Forelimb muscle (tissue), 1 donor: Measurements from ENCODE around the gene SLFNL1. TPM values are rescaled to one million over a fixed set of nuclear protein-coding genes. Genes with fewer than 3 reads are reported as not detected.
A peak's percentile ranks its signal among the peaks of the same experiment; 100 is the strongest.

Source experiments
- DNase-seq: peaks from one replicate; pipeline ENCODE4 v3.0.0-alpha.2; 2013; ENCODE audit warnings: low read depth
- polyA plus RNA-seq: library from polyadenylated mRNA; unstranded; fragments of 120-200 nt; gene quantifications from one replicate; pipeline ENCODE4 v1.2.1, GENCODE V29; 2013; ENCODE audit not compliant: insufficient read length

The SLFNL1 gene
- polyA plus RNA-seq, 1 donor, result 0.59 TPM

DNA sequence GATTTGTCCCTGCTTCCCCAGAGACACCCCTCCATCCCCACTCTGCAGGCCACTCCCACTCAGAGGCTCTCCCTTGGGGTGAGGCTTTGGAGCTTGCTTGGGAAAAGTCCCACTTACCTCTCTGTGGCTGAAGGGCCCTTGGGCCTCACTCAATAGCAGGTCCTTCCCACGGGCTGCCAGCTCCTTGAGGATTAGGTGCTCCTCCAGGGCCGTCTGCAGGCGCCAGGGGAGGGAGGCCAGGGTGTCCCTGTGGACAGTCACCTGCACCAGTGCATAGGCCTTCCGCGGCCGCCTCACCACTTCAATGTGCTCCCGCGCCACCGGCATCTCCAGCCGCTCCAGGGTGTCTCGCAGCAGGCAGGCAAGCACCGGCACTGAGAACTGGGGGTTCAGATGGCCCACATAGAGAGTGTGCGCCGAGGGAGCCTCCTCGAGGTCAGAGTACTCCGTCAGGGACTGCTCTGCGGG, 1.4 kb downstream of the SLFNL1 start:
- DNase-seq, result no peak

GRCh38 chr1:41019353-41019745, 2.2 kb downstream of the SLFNL1 start:
- no peak for DNase-seq

DNA sequence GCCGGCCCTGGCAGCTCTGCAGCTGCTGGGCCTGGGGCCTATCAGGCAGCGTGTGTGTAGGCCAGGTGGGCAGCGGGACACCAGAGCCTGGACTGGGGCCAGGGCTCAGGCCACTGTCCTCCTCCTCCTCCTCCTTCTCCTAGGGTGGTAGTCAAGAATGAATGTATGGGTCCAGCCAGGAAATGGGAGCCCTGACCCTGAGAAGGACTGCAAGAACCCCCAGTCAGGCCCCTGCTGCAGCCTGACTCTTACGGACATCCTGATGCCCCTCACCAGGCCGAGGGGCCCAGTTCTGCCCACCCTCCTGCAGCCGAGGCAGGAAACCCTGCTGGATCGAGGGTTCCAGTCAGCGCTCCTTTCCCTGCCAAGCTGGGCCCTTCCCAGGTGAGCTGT, 3.5 kb downstream of the SLFNL1 start:
- no peak for DNase-seq

GRCh38 chr1:41017141-41018017, 4.1 kb downstream of the SLFNL1 start:
- DNase-seq, result no peak

- DNase-seq, result no peak
Measured at GRCh38 chr1:41015897-41016470, 5.5 kb downstream of the SLFNL1 start.

- no peak for DNase-seq
Measured at GRCh38 chr1:41015281-41015896, 6.1 kb downstream of the SLFNL1 start.

- DNase-seq, result no peak
Measured at GRCh38 chr1:41014871-41015270, 6.7 kb downstream of the SLFNL1 start.

DNA sequence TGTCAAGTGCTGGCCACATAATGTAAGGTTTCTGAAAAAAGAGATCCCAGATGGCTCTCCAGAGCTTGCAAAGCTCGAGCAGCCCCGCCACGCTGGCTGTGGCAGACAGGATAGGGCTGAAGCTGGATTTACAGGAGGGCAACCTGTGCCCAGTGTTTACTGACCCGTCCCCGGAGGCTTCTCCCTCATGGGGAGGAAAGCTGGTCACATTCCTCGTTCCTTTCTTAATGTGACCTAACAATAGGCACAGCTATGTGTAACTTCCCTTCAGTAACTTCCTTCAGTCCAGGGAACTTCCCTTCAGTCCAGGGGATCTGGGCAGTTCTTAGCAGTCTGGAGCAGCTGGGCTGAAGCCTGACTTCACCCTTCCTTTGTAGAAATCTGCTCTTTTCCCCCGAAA, 7.7 kb downstream of the SLFNL1 start:
- DNase-seq, result no peak

GRCh38 chr1:41013024-41013423, 8.5 kb downstream of the SLFNL1 start:
- no peak for DNase-seq

DNA sequence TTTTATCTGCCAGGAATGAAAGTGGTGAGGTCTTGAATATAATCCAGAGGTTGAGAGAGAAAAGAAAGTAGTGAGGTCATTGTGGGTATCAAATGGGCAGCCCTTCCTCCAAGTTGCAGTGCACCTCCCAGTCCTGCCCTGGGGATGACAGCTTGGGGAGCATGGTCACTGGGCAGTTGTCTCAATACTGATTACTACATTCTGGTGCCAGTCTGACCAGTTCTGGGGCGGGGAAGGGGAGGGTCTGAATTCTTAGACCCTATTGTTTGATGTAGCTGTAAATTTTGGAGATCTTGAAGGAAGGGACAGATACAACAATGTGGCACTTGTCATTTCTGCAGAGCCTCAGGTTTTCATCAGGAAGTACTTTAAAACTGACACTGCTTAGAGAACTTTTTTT, 11.2 kb downstream of the SLFNL1 start:
- DNase-seq, result no peak

DNA sequence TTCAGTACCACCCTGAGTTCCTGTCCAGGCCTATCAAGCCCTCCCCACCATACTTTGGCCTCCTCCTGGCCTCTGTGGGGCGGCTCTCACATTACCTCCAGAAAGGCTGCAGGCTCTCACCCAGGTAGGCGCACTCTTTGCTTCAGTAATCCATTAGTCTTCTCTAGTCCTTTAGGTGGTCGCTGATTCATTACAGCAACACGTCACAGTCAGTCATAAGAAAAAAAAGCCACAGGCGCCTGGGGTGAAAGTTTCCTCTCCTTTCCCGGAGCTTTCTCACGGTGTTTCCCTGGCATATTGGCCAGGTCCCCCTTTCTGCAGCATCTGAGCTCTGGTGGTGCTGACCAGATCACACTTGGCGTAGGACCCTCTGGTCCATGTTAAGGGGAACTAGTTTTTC, 12.1 kb downstream of the SLFNL1 start:
- DNase-seq, result no peak

DNA sequence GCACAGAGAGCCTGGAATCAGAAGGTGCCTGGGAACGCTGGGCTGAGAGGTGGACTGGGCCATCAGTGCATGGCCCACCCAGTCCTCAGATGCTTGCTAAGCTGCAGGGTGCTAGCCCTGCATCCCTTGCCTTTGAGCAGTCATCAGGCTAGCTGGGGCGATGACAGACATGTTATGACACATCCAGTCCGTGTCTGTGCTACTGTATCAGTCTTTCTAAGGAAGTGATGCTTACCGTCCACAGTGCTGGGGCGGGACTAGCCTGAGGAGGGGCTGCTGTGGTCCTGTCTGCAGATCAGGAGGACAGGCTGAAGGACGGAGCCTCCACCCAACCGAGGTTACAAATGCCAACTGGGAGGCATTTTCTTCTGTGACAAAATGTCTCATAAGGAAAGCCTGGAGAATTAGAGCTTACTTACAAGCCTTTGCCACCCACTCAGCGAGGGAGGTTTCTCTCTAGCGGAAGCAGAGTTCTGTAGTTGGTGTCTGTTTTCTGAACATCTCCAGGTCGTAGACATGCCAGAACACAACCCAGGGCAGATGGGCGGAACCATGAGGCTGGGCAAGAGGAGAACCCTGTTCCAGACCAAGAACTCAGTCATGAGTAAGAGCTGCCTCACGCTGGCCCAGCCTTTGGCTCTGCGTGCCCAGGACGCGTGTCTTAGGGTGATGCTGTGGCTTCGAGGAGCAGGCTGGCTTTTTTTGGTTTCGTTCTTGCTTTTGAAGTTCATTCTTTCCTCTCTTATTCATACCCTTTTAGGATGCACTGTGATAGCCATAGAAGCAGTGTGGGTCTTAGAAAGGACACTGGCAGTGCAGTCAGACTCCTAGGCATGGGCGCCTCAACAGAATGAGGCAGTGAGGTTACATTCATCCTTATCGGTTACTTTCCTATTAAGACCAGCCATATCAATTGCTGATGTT, 14.3 kb downstream of the SLFNL1 start:
- DNase-seq, result no peak

- no peak for DNase-seq
Measured at GRCh38 chr1:41005876-41006275, 15.6 kb downstream of the SLFNL1 start.

GRCh38 chr1:41003640-41004220, 17.8 kb downstream of the SLFNL1 start:
- DNase-seq, result peak; percentile 77

- no peak for DNase-seq
Measured at GRCh38 chr1:41003127-41003639, 18.3 kb downstream of the SLFNL1 start.

DNA sequence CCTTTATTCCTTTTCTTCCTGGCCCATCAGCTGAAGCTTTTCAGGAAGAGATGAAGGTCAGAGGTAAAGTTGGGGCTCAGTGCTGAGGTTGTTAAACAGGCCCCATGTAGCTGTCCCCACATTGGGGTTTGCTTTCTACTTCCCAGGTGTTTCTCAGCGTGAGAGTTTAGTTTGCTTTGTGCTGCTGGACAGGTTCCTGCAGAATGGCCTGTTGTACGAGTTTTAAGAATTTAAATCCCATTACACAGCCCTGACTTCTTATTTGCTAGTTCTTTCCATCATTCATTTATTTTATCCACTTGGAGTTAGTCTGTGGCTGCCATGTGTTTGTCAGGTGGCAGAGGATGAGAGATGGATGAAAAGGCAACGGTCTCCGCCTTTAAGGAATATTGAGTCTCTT, 22.9 kb downstream of the SLFNL1 start:
- no peak for DNase-seq

DNA sequence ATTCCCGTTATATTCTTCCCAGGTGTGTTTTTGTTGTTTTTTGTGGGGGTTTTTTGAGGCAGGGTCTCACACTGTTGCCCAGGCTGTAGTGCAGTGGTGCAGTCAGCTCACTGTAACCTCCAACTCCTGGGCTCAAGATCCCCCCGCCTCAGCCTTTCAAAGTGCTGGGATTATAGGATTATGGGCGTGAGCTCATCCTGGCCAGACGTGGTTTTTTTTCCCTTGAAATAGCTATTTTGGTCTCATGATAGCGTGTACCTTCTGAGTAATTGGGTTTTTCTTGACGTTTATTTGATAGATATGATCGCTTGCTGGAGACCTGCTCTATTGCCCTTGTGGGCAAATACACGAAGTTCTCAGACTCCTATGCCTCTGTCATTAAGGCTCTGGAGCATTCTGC, 24.4 kb downstream of the SLFNL1 start:
- no peak for DNase-seq

DNA sequence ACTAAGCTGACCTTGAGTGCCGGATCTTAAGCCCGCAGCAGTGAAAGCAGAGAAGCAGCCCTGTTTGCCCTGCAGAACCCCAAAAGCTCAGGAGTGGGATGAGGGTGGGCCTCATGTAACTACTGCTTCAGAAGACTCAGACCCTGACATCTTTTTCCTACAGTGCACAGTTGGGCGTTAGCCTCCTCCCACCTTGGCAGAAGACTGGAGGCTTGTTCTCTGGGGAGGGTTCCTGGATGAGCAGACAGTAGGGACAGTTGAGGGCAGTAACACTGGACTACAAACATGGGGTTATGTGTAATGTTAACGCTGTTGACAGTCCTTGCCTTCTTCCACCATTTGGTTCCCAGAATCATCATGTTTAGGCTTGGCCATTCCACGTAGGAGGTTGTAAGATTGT, 32.5 kb downstream of the SLFNL1 start:
- no peak for DNase-seq

GRCh38 chr1:40988280-40988679, 33.2 kb downstream of the SLFNL1 start:
- no peak for DNase-seq

DNA sequence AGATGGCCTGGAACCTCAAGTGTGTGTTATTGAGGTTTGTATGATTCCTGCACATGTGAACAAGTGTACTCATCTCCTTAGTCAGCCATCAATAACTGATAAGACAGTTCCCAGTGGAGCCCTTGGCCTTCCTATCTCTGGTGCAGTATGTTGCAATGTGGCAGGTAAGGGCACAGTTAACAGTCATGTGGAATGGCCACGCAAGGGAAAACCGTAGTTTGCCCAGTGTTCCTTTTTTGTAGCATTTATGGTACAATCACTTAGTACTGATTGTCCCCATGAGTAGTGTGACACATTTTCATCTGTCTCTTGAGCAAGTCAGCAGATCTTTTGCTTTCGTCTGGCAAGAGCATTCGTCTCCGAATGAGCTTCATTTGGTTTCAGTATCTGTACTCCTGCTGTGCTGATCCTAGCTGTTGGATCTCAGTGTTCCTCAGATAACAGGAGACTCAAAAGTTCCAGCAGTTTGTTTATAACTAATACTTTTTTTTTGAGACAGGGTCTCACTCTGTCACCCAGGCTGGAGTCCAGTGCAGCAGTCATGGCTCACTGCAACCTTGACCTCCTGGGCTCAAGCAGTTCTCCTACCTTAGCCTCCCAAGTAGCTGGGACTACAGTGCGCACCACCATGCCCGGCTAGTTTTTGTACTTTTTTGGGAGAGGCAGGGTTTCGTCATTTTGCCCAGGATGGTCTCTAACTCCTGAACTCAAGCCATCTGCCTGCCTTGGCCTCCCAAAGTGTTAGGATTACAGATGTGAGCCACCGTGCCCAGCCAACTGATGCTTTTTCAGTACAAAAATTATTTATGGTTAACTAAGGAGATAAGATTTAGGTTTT, 33.9 kb downstream of the SLFNL1 start:
- no peak for DNase-seq
